ENCODE results near the gene MISP. TPM values are rescaled to one million over a fixed set of nuclear protein-coding genes. Genes with fewer than 3 reads are reported as not detected.

The MISP gene
- total RNA-seq, 1 experiment from 2014 or later: not detected

- DNase-seq: no peak
- H2AFZ ChIP-seq (ENCODE audit: low read length): no peak overlapping the region
- peak overlapping the region; percentile 100 for H3K4me3 ChIP-seq (ENCODE audit: low read length)
- H3K79me2 ChIP-seq (ENCODE audit: low read length): peaks cover 59% of the 10 kb centered on the region
- peaks cover 13% of the 10 kb centered on the region for H3K4me1 ChIP-seq (ENCODE audit: low read length)
- no peak overlapping the region for H3K27ac ChIP-seq (ENCODE audit: low read length)
- peaks cover 57% of the 10 kb centered on the region for H3K36me3 ChIP-seq (ENCODE audit: insufficient read depth, low read length)
- H3K9ac ChIP-seq (ENCODE audit: low read length): peak overlapping the region; percentile 99
- H4K20me1 ChIP-seq (ENCODE audit: insufficient read depth, low read depth, low read length): peaks cover 61% of the 10 kb centered on the region
- H3K9me2 ChIP-seq (replicated peaks; ENCODE audit: insufficient read depth, low read length): no peaks in the 10 kb centered on the region
- no peaks in the 10 kb centered on the region for H3K9me3 ChIP-seq (ENCODE audit: low read length)
- no peaks in the 10 kb centered on the region for H3K27me3 ChIP-seq (ENCODE audit: low read length)
- H3K4me2 ChIP-seq (ENCODE audit: low read depth, low read length, poor library complexity, severe bottlenecking): peak overlapping the region; percentile 98
These were observed 48.4 kb downstream of the MISP start for GRCh38 chr19:799076-799881.

GRCh38 chr19:800360-801029, 49.6 kb downstream of the MISP start:
- H3K27me3 ChIP-seq (ENCODE audit: low read length): no peaks in the 10 kb centered on the region
- H2AFZ ChIP-seq (ENCODE audit: low read length): no peak overlapping the region
- H3K79me2 ChIP-seq (ENCODE audit: low read length): peaks cover 59% of the 10 kb centered on the region
- DNase-seq: no peak
- H3K9me3 ChIP-seq (ENCODE audit: low read length): no peaks in the 10 kb centered on the region
- H3K9ac ChIP-seq (ENCODE audit: low read length): no peak overlapping the region
- no peak overlapping the region for H3K27ac ChIP-seq (ENCODE audit: low read length)
- H3K4me3 ChIP-seq (ENCODE audit: low read length): no peak overlapping the region
- peaks cover 61% of the 10 kb centered on the region for H3K36me3 ChIP-seq (ENCODE audit: insufficient read depth, low read length)
- H3K4me1 ChIP-seq (ENCODE audit: low read length): peaks cover 13% of the 10 kb centered on the region
- peaks cover 72% of the 10 kb centered on the region for H4K20me1 ChIP-seq (ENCODE audit: insufficient read depth, low read depth, low read length)
- H3K9me2 ChIP-seq (replicated peaks; ENCODE audit: insufficient read depth, low read length): no peaks in the 10 kb centered on the region
- H3K4me2 ChIP-seq (ENCODE audit: low read depth, low read length, poor library complexity, severe bottlenecking): no peak overlapping the region

GRCh38 chr19:801030-801860, 50.3 kb downstream of the MISP start:
- Histone ChIP-seq H2AFZ (ENCODE audit: low read length) (no peak overlapping the region), H3K36me3 (ENCODE audit: insufficient read depth, low read length) (peaks cover 61% of the 10 kb centered on the region), H3K9ac (ENCODE audit: low read length) (no peak overlapping the region), H3K27ac (ENCODE audit: low read length) (no peak overlapping the region), H3K4me3 (ENCODE audit: low read length) (no peak overlapping the region), H3K4me2 (ENCODE audit: low read depth, low read length, poor library complexity, severe bottlenecking) (no peak overlapping the region), H3K27me3 (ENCODE audit: low read length) (no peaks in the 10 kb centered on the region), H4K20me1 (ENCODE audit: insufficient read depth, low read depth, low read length) (peaks cover 75% of the 10 kb centered on the region), H3K9me3 (ENCODE audit: low read length) (no peaks in the 10 kb centered on the region), H3K79me2 (ENCODE audit: low read length) (peaks cover 59% of the 10 kb centered on the region), H3K4me1 (ENCODE audit: low read length) (peaks cover 13% of the 10 kb centered on the region), H3K9me2 (replicated peaks; ENCODE audit: insufficient read depth, low read length) (no peaks in the 10 kb centered on the region)
- no peak for DNase-seq

- H3K27ac ChIP-seq (ENCODE audit: low read length): no peak overlapping the region
- H3K36me3 ChIP-seq (ENCODE audit: insufficient read depth, low read length): peaks cover 66% of the 10 kb centered on the region
- DNase-seq: no peak
These were observed 51.1 kb downstream of the MISP start for GRCh38 chr19:801861-802497.

GRCh38 chr19:802498-803098, 51.7 kb downstream of the MISP start:
- Histone ChIP-seq H3K27me3 (ENCODE audit: low read length) (no peaks in the 10 kb centered on the region), H3K4me1 (ENCODE audit: low read length) (peaks cover 13% of the 10 kb centered on the region), H3K79me2 (ENCODE audit: low read length) (peaks cover 65% of the 10 kb centered on the region), H3K9me2 (replicated peaks; ENCODE audit: insufficient read depth, low read length) (no peaks in the 10 kb centered on the region), H3K9ac (ENCODE audit: low read length) (no peak overlapping the region), H3K4me3 (ENCODE audit: low read length) (no peak overlapping the region), H4K20me1 (ENCODE audit: insufficient read depth, low read depth, low read length) (peaks cover 88% of the 10 kb centered on the region), H2AFZ (ENCODE audit: low read length) (no peak overlapping the region), H3K36me3 (ENCODE audit: insufficient read depth, low read length) (peaks cover 73% of the 10 kb centered on the region), H3K9me3 (ENCODE audit: low read length) (no peaks in the 10 kb centered on the region), H3K4me2 (ENCODE audit: low read depth, low read length, poor library complexity, severe bottlenecking) (no peak overlapping the region), H3K27ac (ENCODE audit: low read length) (no peak overlapping the region)
- DNase-seq: no peak

More at GRCh38 chr19:801861-802497, 51.1 kb downstream of the MISP start:
- H3K4me2 ChIP-seq (ENCODE audit: low read depth, low read length, poor library complexity, severe bottlenecking): no peak overlapping the region
- H3K4me1 ChIP-seq (ENCODE audit: low read length): peaks cover 13% of the 10 kb centered on the region
- no peaks in the 10 kb centered on the region for H3K9me2 ChIP-seq (replicated peaks; ENCODE audit: insufficient read depth, low read length)
- no peak overlapping the region for H3K9ac ChIP-seq (ENCODE audit: low read length)
- peaks cover 63% of the 10 kb centered on the region for H3K79me2 ChIP-seq (ENCODE audit: low read length)
- no peaks in the 10 kb centered on the region for H3K27me3 ChIP-seq (ENCODE audit: low read length)
- H2AFZ ChIP-seq (ENCODE audit: low read length): no peak overlapping the region
- H3K9me3 ChIP-seq (ENCODE audit: low read length): no peaks in the 10 kb centered on the region
- H4K20me1 ChIP-seq (ENCODE audit: insufficient read depth, low read depth, low read length): peaks cover 82% of the 10 kb centered on the region
- no peak overlapping the region for H3K4me3 ChIP-seq (ENCODE audit: low read length)

GRCh38 chr19:803099-803561, 52.2 kb downstream of the MISP start:
- peaks cover 13% of the 10 kb centered on the region for H3K4me1 ChIP-seq (ENCODE audit: low read length)
- H3K4me3 ChIP-seq (ENCODE audit: low read length): no peak overlapping the region
- H3K9me3 ChIP-seq (ENCODE audit: low read length): no peaks in the 10 kb centered on the region
- peaks cover 62% of the 10 kb centered on the region for H3K79me2 ChIP-seq (ENCODE audit: low read length)
- H3K36me3 ChIP-seq (ENCODE audit: insufficient read depth, low read length): peaks cover 76% of the 10 kb centered on the region
- DNase-seq: no peak
- no peaks in the 10 kb centered on the region for H3K9me2 ChIP-seq (replicated peaks; ENCODE audit: insufficient read depth, low read length)
- peaks cover 91% of the 10 kb centered on the region for H4K20me1 ChIP-seq (ENCODE audit: insufficient read depth, low read depth, low read length)
- H3K9ac ChIP-seq (ENCODE audit: low read length): no peak overlapping the region
- H2AFZ ChIP-seq (ENCODE audit: low read length): no peak overlapping the region
- H3K4me2 ChIP-seq (ENCODE audit: low read depth, low read length, poor library complexity, severe bottlenecking): no peak overlapping the region
- no peaks in the 10 kb centered on the region for H3K27me3 ChIP-seq (ENCODE audit: low read length)
- no peak overlapping the region for H3K27ac ChIP-seq (ENCODE audit: low read length)

- DNase-seq: no peak
- Histone ChIP-seq H3K9ac (ENCODE audit: low read length) (no peak overlapping the region), H3K4me2 (ENCODE audit: low read depth, low read length, poor library complexity, severe bottlenecking) (no peak overlapping the region), H3K27ac (ENCODE audit: low read length) (no peak overlapping the region), H2AFZ (ENCODE audit: low read length) (no peak overlapping the region), H3K79me2 (ENCODE audit: low read length) (peaks cover 55% of the 10 kb centered on the region), H4K20me1 (ENCODE audit: insufficient read depth, low read depth, low read length) (peaks cover 84% of the 10 kb centered on the region), H3K27me3 (ENCODE audit: low read length) (no peaks in the 10 kb centered on the region), H3K36me3 (ENCODE audit: insufficient read depth, low read length) (peaks cover 69% of the 10 kb centered on the region), H3K9me3 (ENCODE audit: low read length) (no peaks in the 10 kb centered on the region), H3K4me1 (ENCODE audit: low read length) (peaks cover 9% of the 10 kb centered on the region), H3K4me3 (ENCODE audit: low read length) (no peak overlapping the region), H3K9me2 (replicated peaks; ENCODE audit: insufficient read depth, low read length) (no peaks in the 10 kb centered on the region)
These were observed 52.9 kb downstream of the MISP start for GRCh38 chr19:803686-804418.
